Stimulated activated CD8-positive, alpha-beta memory T cell treated with anti-CD3 and anti-CD28 coated beads, Interleukin-12 subunit alpha, Interleukin-12 subunit beta, amount 100 ng/mL, for 24 hours (primary cell): Measurements from ENCODE around the gene PNPLA5.

ENCODE experiments used
- DNase-seq: peaks from one replicate; pipeline ENCODE4 v3.0.0-alpha.2; 2020; ENCODE audit errors: extremely low read depth

Gene PNPLA5

GRCh38 chr22:43838571-43839307, 53.1 kb downstream of the PNPLA5 start:
- no peak for DNase-seq

- no peak for DNase-seq
Measured at GRCh38 chr22:43838161-43838560, 53.7 kb downstream of the PNPLA5 start.

GRCh38 chr22:43837666-43838065, 54.1 kb downstream of the PNPLA5 start:
- no peak for DNase-seq

GRCh38 chr22:43835736-43836135, 56.1 kb downstream of the PNPLA5 start:
- DNase-seq: no peak

GRCh38 chr22:43835166-43835565, 56.6 kb downstream of the PNPLA5 start:
- DNase-seq: no peak

- DNase-seq: no peak
Measured at GRCh38 chr22:43833286-43834240, 58.2 kb downstream of the PNPLA5 start.

GRCh38 chr22:43832393-43833265, 59.2 kb downstream of the PNPLA5 start:
- DNase-seq: no peak

GRCh38 chr22:43831561-43832392, 60.0 kb downstream of the PNPLA5 start:
- DNase-seq: no peak

GRCh38 chr22:43830931-43831560, 60.8 kb downstream of the PNPLA5 start:
- no peak for DNase-seq

GRCh38 chr22:43829904-43830851, 61.6 kb downstream of the PNPLA5 start:
- no peak for DNase-seq
